GM23248 (cell line): Measurements from ENCODE around the gene SULT4A1.

ENCODE experiments used
- EZH2 ChIP-seq: fragments of 200-600 bp; sonication (generic); IDR thresholded peaks from 2 replicates; pipeline ENCODE4 v1.6.1; 2018; ENCODE audit warnings: antibody characterized with exemption, mild to moderate bottlenecking; ENCODE audit not compliant: insufficient read depth, poor library complexity, severe bottlenecking
- EZH2phosphoT487 ChIP-seq: fragments of 200-600 bp; sonication (generic); IDR thresholded peaks from 2 replicates; pipeline ENCODE4 v1.6.1; 2018; ENCODE audit warnings: antibody characterized with exemption, moderate library complexity, mild to moderate bottlenecking, low read depth; ENCODE audit not compliant: insufficient read depth

DNA sequence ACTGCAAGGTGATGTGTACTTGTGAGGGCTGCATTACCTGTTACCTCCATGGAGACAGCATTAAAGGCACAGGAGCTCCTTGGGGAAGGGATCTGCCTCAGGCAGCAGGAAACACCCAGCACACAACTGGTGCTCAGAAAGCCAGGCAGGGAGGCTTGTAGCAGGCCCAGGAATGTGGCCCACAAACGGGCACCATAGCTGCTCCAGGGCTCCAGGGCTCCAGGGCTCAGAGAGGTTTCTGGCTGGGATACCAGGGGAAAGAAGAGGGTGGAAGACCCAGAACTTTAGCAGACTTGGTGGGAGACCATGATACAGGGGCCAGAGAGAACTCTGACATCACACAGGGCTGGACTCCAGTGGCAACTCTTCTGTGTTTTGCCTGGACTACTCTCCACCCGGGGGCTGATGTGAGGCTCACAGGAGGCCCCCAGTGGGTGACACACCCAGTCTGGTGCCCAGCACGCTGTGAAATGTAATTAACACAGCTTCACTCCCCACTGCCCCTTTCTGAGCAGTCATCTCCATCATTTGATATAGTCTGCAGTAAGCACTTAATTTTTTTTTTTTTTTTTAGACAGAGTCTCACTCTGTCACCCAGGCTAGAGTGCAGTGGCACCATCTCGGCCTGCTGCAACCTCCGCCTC, 14.7 kb upstream of the SULT4A1 start:
- TF ChIP-seq EZH2phosphoT487, result no peak
- no peak for TF ChIP-seq EZH2
